ENCODE data around the gene INO80D.
A peak's percentile ranks its signal among the peaks of the same experiment; 100 is the strongest.

INO80D gene

DNA sequence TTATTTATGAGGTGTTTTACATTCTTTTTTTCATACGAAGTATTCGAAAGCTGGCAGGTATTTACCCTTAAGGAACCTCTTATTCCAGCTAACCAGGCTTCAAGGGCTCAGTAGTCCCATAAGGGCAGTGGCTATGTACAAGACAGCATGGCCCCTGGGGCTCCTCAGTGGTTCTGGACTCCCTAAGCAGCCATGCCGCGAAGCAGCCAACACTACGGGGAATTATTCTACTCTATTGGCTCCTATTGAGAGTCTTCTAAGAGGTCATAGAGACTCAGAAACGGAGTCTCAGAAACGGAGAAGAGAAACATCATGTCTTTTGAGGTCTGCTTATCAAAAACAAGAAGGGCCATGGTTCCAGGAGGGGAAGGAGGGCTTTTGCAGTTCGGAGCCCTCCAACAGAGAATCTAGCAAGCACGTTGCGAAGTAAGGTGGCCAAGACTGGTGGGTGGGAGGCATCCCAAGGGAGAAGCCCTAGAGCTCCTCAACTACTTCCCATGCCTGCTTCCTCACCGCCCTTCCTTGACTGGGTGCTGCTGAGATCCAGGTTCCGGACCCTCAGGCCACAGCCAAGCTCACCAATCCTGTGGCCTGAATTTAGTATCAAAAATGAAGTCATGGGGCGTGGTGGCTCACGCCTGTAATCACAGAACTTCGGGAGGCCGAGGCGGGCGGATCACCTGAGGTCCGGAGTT, 109.7 kb downstream of the INO80D start:
- DNase-seq (ENCODE audit: low read depth in 1 of 2, low spot score in 1 of 2): no peak
- in situ Hi-C loops (cut with HindIII; ENCODE audit: low pct_unique_long_range_greater_than_20kb, low sequenced_read_pairs): no loop called here
- no peak for TF ChIP-seq JUND (IDR thresholded peaks at IDR 0.05; ENCODE audit: low read depth)

- in situ Hi-C loops (cut with HindIII; ENCODE audit: low pct_unique_long_range_greater_than_20kb, low sequenced_read_pairs): no loop called here
- TF ChIP-seq JUND (IDR thresholded peaks at IDR 0.05; ENCODE audit: low read depth): no peak
- peak in 1 of 2 experiments; percentile 13 for DNase-seq (ENCODE audit: low read depth in 1 of 2, low spot score in 1 of 2)
These were observed 110.7 kb downstream of the INO80D start for GRCh38 chr2:205975082-205975949.

DNA sequence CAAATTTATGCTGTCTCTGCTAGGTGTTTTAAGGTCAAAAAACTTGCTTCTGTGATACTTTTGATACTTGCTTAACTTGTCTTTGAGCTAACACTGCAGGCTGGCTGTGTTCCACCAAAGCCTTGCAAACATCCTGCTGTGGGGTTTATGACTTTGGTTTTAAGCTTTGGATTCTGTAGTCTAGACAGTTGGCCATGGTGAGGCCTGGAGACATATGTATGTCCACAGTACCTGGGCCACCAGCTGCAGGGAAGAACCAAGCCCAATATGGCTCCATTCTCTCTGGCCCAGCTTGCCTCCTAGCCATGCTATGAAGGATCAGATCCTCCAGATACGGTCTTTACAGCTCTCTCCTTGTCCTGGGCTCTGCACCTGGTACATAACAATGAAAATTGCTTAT, 113.9 kb downstream of the INO80D start:
- in situ Hi-C loops (cut with HindIII; ENCODE audit: low pct_unique_long_range_greater_than_20kb, low sequenced_read_pairs): no loop called here
- no peak for TF ChIP-seq JUND (IDR thresholded peaks at IDR 0.05; ENCODE audit: low read depth)
- peak in 1 of 2 experiments; percentile 92 for DNase-seq (ENCODE audit: low read depth in 1 of 2, low spot score in 1 of 2)

DNA sequence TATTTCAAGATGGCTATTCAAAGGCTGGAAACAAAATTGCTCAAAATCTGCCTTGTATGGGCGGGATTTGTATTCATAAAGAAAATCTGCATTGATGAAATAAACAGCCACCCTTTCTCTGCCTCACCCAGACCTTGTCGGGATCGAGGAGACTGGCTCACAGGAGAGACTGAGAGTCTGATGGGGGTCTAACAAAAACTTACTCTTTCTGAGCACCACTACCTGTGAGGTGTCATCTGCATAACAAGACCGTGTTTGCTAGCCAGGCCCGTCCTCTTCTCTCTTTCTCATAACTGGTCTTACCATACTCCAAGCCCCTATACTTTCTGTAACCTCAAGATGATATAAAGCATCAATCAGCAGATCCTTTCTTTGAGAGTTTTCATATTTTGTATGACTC, 115.6 kb downstream of the INO80D start:
- in situ Hi-C loops (cut with HindIII; ENCODE audit: low pct_unique_long_range_greater_than_20kb, low sequenced_read_pairs): no loop called here
- no peak for TF ChIP-seq JUND (IDR thresholded peaks at IDR 0.05; ENCODE audit: low read depth)

GRCh38 chr2:205969584-205969983, 116.4 kb downstream of the INO80D start:
- TF ChIP-seq JUND (IDR thresholded peaks at IDR 0.05; ENCODE audit: low read depth): no peak
- in situ Hi-C loops (cut with HindIII; ENCODE audit: low pct_unique_long_range_greater_than_20kb, low sequenced_read_pairs): no loop called here
- DNase-seq (ENCODE audit: low read depth in 1 of 2, low spot score in 1 of 2): no peak

More for the DNA sequence above, 115.6 kb downstream of the INO80D start:
- DNase-seq (ENCODE audit: low read depth in 1 of 2, low spot score in 1 of 2): no peak

- in situ Hi-C loops (cut with HindIII; ENCODE audit: low pct_unique_long_range_greater_than_20kb, low sequenced_read_pairs): no loop called here
- TF ChIP-seq JUND (IDR thresholded peaks at IDR 0.05; ENCODE audit: low read depth): no peak
- no peak for DNase-seq (ENCODE audit: low read depth in 1 of 2, low spot score in 1 of 2)
These were observed 118.4 kb downstream of the INO80D start for GRCh38 chr2:205967391-205968075.

- peak in 1 of 2 experiments; percentile 49 for DNase-seq (ENCODE audit: low read depth in 1 of 2, low spot score in 1 of 2)
- in situ Hi-C loops (cut with HindIII; ENCODE audit: low pct_unique_long_range_greater_than_20kb, low sequenced_read_pairs): no loop called here
- no peak for TF ChIP-seq JUND (IDR thresholded peaks at IDR 0.05; ENCODE audit: low read depth)
These were observed 120.3 kb downstream of the INO80D start for GRCh38 chr2:205965707-205966106.

- no peak for DNase-seq (ENCODE audit: low read depth in 1 of 2, low spot score in 1 of 2)
- no peak for TF ChIP-seq JUND (IDR thresholded peaks at IDR 0.05; ENCODE audit: low read depth)
- in situ Hi-C loops (cut with HindIII; ENCODE audit: low pct_unique_long_range_greater_than_20kb, low sequenced_read_pairs): no loop called here
These were observed 121.7 kb downstream of the INO80D start for GRCh38 chr2:205964111-205964761.

GRCh38 chr2:205959521-205959920, 126.5 kb downstream of the INO80D start:
- no peak for TF ChIP-seq JUND (IDR thresholded peaks at IDR 0.05; ENCODE audit: low read depth)
- in situ Hi-C loops (cut with HindIII; ENCODE audit: low pct_unique_long_range_greater_than_20kb, low sequenced_read_pairs): no loop called here
- no peak for DNase-seq (ENCODE audit: low read depth in 1 of 2, low spot score in 1 of 2)

DNA sequence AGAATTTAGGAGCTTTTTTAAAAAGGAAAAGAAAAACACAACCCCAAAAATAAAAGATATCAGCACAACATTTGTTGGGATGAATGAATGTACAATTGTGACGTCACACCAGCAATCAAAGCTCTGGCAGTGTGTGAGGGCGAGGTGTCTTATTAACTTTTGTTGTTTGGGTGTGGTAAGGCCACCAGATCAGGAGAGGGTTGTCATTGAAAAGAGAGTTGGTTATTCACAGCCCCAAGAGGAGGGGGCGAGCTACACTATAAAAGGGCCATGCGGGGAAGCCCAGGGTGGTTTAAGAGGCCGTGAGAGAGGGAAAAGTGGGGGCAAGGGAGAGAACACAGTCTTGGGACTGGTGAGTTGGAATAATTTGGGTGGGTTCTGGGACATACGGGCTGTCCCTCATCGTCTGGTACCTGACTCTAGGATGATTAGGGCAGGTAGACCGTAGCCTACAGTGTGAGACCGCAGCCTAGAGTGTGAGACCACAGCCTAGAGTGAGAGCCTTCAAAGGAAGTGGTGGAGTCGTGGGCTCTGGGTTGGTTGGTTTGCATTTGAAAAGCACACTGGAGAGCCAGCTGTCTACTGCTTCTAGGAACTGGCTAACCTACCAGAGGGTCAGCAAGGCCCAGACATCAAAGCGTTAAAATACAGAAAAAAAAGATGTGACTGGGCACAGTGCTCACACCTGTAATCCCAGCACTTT, 128.4 kb downstream of the INO80D start:
- in situ Hi-C loops (cut with HindIII; ENCODE audit: low pct_unique_long_range_greater_than_20kb, low sequenced_read_pairs): no loop called here
- TF ChIP-seq JUND (IDR thresholded peaks at IDR 0.05; ENCODE audit: low read depth): no peak
- no peak for DNase-seq (ENCODE audit: low read depth in 1 of 2, low spot score in 1 of 2)

DNA sequence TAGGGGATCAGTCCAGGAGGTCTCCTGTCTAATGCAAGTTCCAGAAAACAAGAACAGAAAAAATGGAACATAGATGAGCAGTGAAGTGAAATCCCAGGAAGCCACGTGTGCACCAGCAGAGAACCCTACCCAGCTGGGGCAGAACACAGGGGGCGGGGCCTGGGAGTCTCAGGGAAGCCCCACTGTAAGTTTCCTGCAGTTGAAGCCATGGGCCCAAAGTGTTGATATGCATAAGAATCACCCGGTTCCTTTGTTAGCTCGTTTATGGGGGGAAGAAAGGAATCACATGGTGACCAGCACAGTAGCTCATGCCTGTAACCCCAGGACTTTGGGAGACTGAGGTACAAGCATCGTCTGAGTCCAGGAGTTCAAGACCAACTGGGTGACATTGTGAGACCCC, 131.3 kb downstream of the INO80D start:
- in situ Hi-C loops (cut with HindIII; ENCODE audit: low pct_unique_long_range_greater_than_20kb, low sequenced_read_pairs): no loop called here
- TF ChIP-seq JUND (IDR thresholded peaks at IDR 0.05; ENCODE audit: low read depth): no peak

DNA sequence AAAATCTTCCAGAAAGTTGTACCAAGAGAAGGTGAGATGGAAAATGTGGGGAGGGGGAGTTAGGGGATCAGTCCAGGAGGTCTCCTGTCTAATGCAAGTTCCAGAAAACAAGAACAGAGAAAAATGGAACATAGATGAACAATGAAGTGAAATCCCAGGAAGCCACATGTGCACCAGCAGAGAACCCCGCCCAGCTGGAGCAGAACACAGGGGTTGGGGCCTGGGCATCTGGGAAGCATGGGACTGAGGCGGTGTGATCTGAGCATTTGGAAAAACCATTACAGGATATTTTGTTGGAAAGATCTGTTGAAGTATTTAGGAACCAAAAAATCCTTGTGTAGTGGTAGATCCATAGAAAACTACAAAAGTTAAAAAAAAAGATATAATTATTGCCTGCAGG, 133.7 kb downstream of the INO80D start:
- in situ Hi-C loops (cut with HindIII; ENCODE audit: low pct_unique_long_range_greater_than_20kb, low sequenced_read_pairs): no loop called here
- no peak for DNase-seq (ENCODE audit: low read depth in 1 of 2, low spot score in 1 of 2)
- TF ChIP-seq JUND (IDR thresholded peaks at IDR 0.05; ENCODE audit: low read depth): no peak

More for the DNA sequence above, 131.3 kb downstream of the INO80D start:
- no peak for DNase-seq (ENCODE audit: low read depth in 1 of 2, low spot score in 1 of 2)
